GM12878 (cell line): Measurements from ENCODE around the gene BICD1. TPM values are rescaled to one million over a fixed set of nuclear protein-coding genes. Genes with fewer than 3 reads are reported as not detected.

Experiments
- ATAC-seq: fragments of 200-7000 bp; cut with Tn5 transposase; 3 replicates; pipeline ENCODE4 v1.9.1; 2020; ENCODE audit warnings: mild to moderate bottlenecking, moderate library complexity
- BruUV-seq: library from RNA; stranded (reverse); fragments of 400-500 nt; replicated peaks from 2 replicates; lab custom pipeline; 2021; lab: Mats Ljungman, UMichigan
- CTCF ChIA-PET: fragments of 300-600 bp; sonication (Branson Sonifier 250); formaldehyde crosslinking; extraction: SDS; loops from one replicate; lab custom pipeline; 2021; ENCODE audit warnings: inconsistent platforms; lab: Yijun Ruan, JAX
- POLR2A ChIA-PET: fragments of 350-600 bp; formaldehyde crosslinking; extraction: SDS; loops from one replicate; lab custom pipeline; 2021; ENCODE audit warnings: inconsistent platforms; lab: Charles Lee
- RAD21 ChIA-PET: fragments of 300-600 bp; sonication (Branson Sonifier 250); formaldehyde crosslinking; loops from one replicate; lab custom pipeline; 2023; ENCODE audit warnings: antibody characterized with exemption; ENCODE audit not compliant: unreplicated experiment; lab: Charles Lee
- SMC1A ChIA-PET: fragments of 300-600 bp; sonication (Branson Sonifier 250); formaldehyde crosslinking; loops from one replicate; lab custom pipeline; 2023; ENCODE audit not compliant: unreplicated experiment, uncharacterized antibody; lab: Charles Lee
- DNase-seq: peaks from one replicate; pipeline ENCODE4 v3.0.0-alpha.2; 2011; ENCODE audit warnings: low read depth, low spot score
- FAIRE-seq: peaks from 3 replicates; lab custom pipeline; 2011; peaks lifted over from hg19 to GRCh38; lab: Jason Lieb, UNC
- H2AFZ ChIP-seq: 2 replicates; pipeline ENCODE4 v1.6.0; 2011; ENCODE audit warnings: low read depth, low read length, control low read depth; ENCODE audit not compliant: control insufficient read depth
- H3K27ac ChIP-seq: 2 replicates; pipeline ENCODE4 v1.5.1; 2011; ENCODE audit warnings: control low read depth; ENCODE audit not compliant: control insufficient read depth, insufficient read depth
- H3K27me3 ChIP-seq, 2 experiments: replicated peaks in 1 of 2; 2 replicates each; pipeline versions ENCODE4 v1.6.0 to v1.6.1; 2011; ENCODE audit warnings: low read length in 1 of 2; ENCODE audit not compliant: control insufficient read depth in 2 of 2, insufficient read depth in 2 of 2
- H3K36me3 ChIP-seq, 2 experiments: 2 replicates each; pipeline ENCODE4 v1.5.1; 2011; ENCODE audit warnings: low read length in 1 of 2; ENCODE audit not compliant: control insufficient read depth in 2 of 2, insufficient read depth in 2 of 2
- H3K4me1 ChIP-seq: 2 replicates; pipeline ENCODE4 v1.6.1; 2011; ENCODE audit warnings: mild to moderate bottlenecking, low read length, moderate library complexity, mixed read lengths; ENCODE audit not compliant: control insufficient read depth, insufficient read depth
- H3K4me2 ChIP-seq: 2 replicates; pipeline ENCODE4 v1.6.0; 2011; ENCODE audit warnings: control low read depth; ENCODE audit not compliant: control insufficient read depth, insufficient read depth
- H3K4me3 ChIP-seq: fragments of 200-600 bp; sonication (generic); 2 replicates; pipeline ENCODE4 v1.5.1; 2016
- H3K79me2 ChIP-seq: 2 replicates; pipeline ENCODE4 v1.6.0; 2011; ENCODE audit warnings: low read length; ENCODE audit not compliant: control insufficient read depth, insufficient read depth
- H3K9ac ChIP-seq: 2 replicates; pipeline ENCODE4 v1.8.0; 2011; ENCODE audit warnings: low read length, control low read depth, mixed read lengths; ENCODE audit not compliant: control insufficient read depth, insufficient read depth
- H3K9me3 ChIP-seq: replicated peaks from 3 replicates; pipeline ENCODE4 v1.5.1; 2011; ENCODE audit warnings: mild to moderate bottlenecking, low read length; ENCODE audit not compliant: control insufficient read depth, insufficient read depth
- H4K20me1 ChIP-seq: 2 replicates; pipeline ENCODE4 v1.6.0; 2011; ENCODE audit not compliant: control insufficient read depth, insufficient read depth
- BRCA1 ChIP-seq: IDR thresholded peaks from 2 replicates; pipeline ENCODE4 v1.6.1; 2011; ENCODE audit warnings: low read depth, low read length, improper control_type of control experiment
- CREB1 ChIP-seq: IDR thresholded peaks from 2 replicates; pipeline ENCODE4 v1.6.1; 2012; ENCODE audit warnings: low read depth, mild to moderate bottlenecking, inconsistent platforms
- ESRRA ChIP-seq: IDR thresholded peaks from 2 replicates; pipeline ENCODE4 v1.6.1; 2012; ENCODE audit warnings: mild to moderate bottlenecking, low read length, improper control_type of control experiment
- JUND ChIP-seq: IDR thresholded peaks from 2 replicates; pipeline ENCODE4 v1.6.1; 2012; ENCODE audit warnings: low read depth, mild to moderate bottlenecking, low read length, improper control_type of control experiment, moderate library complexity
- KDM1A ChIP-seq: fragments of 200-600 bp; sonication (generic); IDR thresholded peaks from 2 replicates; pipeline ENCODE4 v1.6.1; 2016; ENCODE audit warnings: borderline replicate concordance
- MYB ChIP-seq: fragments of 150-350 bp; IDR thresholded peaks from 2 replicates; pipeline ENCODE4 v1.6.1; 2014; ENCODE audit warnings: mild to moderate bottlenecking, low read depth, low read length, borderline replicate concordance
- NFYA ChIP-seq: IDR thresholded peaks from 2 replicates; pipeline ENCODE4 v1.6.1; 2011; ENCODE audit warnings: low read depth, mild to moderate bottlenecking, low read length, improper control_type of control experiment, borderline replicate concordance
- POLR2A ChIP-seq: IDR thresholded peaks from 2 replicates; pipeline ENCODE4 v1.6.1; 2011; ENCODE audit warnings: low read depth, mild to moderate bottlenecking, low read length
- POLR2AphosphoS5 ChIP-seq: IDR thresholded peaks from 2 replicates; pipeline ENCODE4 v1.6.1; 2011; ENCODE audit warnings: mild to moderate bottlenecking, low read length, inconsistent platforms
- ZNF207 ChIP-seq: fragments of 450-650 bp; IDR thresholded peaks from 2 replicates; pipeline ENCODE4 v1.6.1; 2014; ENCODE audit warnings: antibody characterized with exemption, mild to moderate bottlenecking, borderline replicate concordance
- ZNF217 ChIP-seq: fragments of 450-650 bp; IDR thresholded peaks from 2 replicates; pipeline ENCODE4 v1.6.1; 2017; ENCODE audit warnings: antibody characterized with exemption, mild to moderate bottlenecking
- ZNF384 ChIP-seq: IDR thresholded peaks from 2 replicates; pipeline ENCODE4 v1.6.1; 2012; ENCODE audit warnings: low read depth, mild to moderate bottlenecking, low read length, improper control_type of control experiment, borderline replicate concordance
- ZNF622 ChIP-seq: fragments of 450-650 bp; IDR thresholded peaks from 2 replicates; pipeline ENCODE4 v1.6.1; 2017; ENCODE audit warnings: mild to moderate bottlenecking, inconsistent platforms
- WGBS: methylation state at CpG from one replicate; pipeline ENCODE4 v1.1.6; 2016; ENCODE audit warnings: low lambda C conversion rate; ENCODE audit not compliant: insufficient replicate concordance, insufficient coverage; ENCODE audit errors: missing lambda C conversion rate; 5-methylcytosine and 5-hydroxymethylcytosine counted together
- in situ Hi-C: fragments of 300-500 bp; cut with MboI; formaldehyde crosslinking; loops from 9 replicates; pipeline ENCODE4 v1.14.3; 2018; ENCODE audit warnings: mixed read lengths
- intact Hi-C: fragments of 100-400 bp; cut with micrococcal nuclease; formaldehyde crosslinking; loops from one replicate; pipeline ENCODE4 v1.14.2; 2022; ENCODE audit not compliant: unreplicated experiment
- polyA plus RNA-seq, 11 experiments: library from polyadenylated mRNA; depleted of rRNA in 4 of 11; unstranded in 6 of 11; stranded (reverse) in 5 of 11; fragments of >200 nt; fragmentation: Nextera tagmentation in 4 of 11; fragmentation: Illumina TruSeq in 1 of 11; extraction: Ambion mirVana in 4 of 11; extraction: Trizol in 1 of 11; gene quantifications; 1 replicate in 1 of 11; 2 replicates in 10 of 11; pipeline versions ENCODE4 v1.2.1 to v1.2.3, GENCODE V29; 2011 to 2016; ENCODE audit warnings: inconsistent platforms in 2 of 11, missing spikeins in 2 of 11, low read depth in 1 of 11
- total RNA-seq, 4 experiments: library from RNA; depleted of rRNA in 3 of 4; stranded (reverse); fragments of >200 nt in 3 of 4; fragmentation: Illumina TruSeq in 1 of 4; extraction: Trizol in 1 of 4; gene quantifications; 2 replicates each; pipeline versions ENCODE4 v1.2.1 to v1.2.3, GENCODE V29; 2013 to 2021
- TF ChIP-seq, protein P1 (sequence below): fragments of 150-350 bp; IDR thresholded peaks from 2 replicates; pipeline ENCODE4 v1.6.1; 2014; ENCODE audit warnings: mild to moderate bottlenecking, low read depth, low read length
- TF ChIP-seq, protein P2 (sequence below): IDR thresholded peaks from 2 replicates; pipeline ENCODE4 v1.6.1; 2012; ENCODE audit warnings: low read depth, low read length, improper control_type of control experiment
- TF ChIP-seq, protein P3 (sequence below): fragments of 450-650 bp; IDR thresholded peaks from 2 replicates; pipeline ENCODE4 v1.6.1; 2017; ENCODE audit warnings: borderline replicate concordance
- TF ChIP-seq, protein P4 (sequence below): fragments of 450-650 bp; IDR thresholded peaks from 2 replicates; pipeline ENCODE4 v1.6.1; 2016; ENCODE audit warnings: mild to moderate bottlenecking, moderate library complexity, borderline replicate concordance

BICD1 gene
- total and polyA plus RNA-seq, 10 of the 15 experiments (the other 5 are each of a cell fraction or from before 2014, with no cell fraction given): 4.7 to 32.5 (median 14.4) TPM

DNA sequence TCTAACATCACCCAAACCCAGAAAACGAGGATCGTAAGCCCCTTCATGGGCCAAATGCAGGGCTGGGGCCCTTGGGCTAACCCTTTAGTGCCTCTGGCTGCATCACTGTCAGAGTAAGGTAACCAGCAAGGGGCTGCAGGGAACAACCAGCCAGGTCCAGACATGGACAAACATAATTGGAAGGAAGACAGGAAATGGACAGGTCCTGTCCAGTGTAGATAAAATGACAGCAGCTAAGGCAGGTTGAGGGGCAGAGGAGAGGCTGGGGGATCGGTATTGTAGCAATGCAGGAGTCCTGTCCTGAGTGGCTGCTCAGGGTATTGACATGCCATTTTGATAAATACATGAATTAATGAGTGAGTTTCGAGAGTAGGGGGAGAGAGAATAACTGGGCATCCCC, 29.8 kb downstream of the BICD1 start (continued):
- TF ChIP-seq, protein P1, sequence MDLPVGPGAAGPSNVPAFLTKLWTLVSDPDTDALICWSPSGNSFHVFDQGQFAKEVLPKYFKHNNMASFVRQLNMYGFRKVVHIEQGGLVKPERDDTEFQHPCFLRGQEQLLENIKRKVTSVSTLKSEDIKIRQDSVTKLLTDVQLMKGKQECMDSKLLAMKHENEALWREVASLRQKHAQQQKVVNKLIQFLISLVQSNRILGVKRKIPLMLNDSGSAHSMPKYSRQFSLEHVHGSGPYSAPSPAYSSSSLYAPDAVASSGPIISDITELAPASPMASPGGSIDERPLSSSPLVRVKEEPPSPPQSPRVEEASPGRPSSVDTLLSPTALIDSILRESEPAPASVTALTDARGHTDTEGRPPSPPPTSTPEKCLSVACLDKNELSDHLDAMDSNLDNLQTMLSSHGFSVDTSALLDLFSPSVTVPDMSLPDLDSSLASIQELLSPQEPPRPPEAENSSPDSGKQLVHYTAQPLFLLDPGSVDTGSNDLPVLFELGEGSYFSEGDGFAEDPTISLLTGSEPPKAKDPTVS: no peak
- TF ChIP-seq ESRRA: no peak
- TF ChIP-seq, protein P2, sequence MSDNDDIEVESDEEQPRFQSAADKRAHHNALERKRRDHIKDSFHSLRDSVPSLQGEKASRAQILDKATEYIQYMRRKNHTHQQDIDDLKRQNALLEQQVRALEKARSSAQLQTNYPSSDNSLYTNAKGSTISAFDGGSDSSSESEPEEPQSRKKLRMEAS: no peak
- TF ChIP-seq KDM1A: no peak
- TF ChIP-seq MYB: no peak
- TF ChIP-seq JUND: no peak
- no peak for TF ChIP-seq NFYA
- TF ChIP-seq POLR2A: no peak

DNA sequence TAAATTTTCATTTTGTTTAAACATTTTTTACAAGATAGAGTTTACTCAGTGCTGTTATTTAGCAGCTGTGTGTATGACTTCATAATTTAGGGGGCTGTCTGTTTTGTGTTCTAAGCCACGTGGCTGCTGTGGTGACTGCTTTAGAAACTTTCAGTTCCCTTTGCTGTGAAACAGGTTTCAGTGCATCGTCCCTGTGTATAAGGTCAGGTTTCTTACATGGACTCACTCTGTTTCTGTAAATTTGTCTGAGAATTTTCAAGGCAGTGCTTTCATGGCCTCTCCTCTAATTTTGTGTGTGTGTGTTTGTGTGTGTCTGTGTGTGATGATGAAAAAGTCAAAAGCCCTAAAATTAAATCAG, 32.4 kb downstream of the BICD1 start:
- peak; percentile 87 for FAIRE-seq
- ChIA-PET CTCF (interaction anchor here (0.9 to 2.3 kb wide), 6 partner anchors 31 to 617 kb away, joined by 3 to 7 read pairs (median 4); no protein-coding TSS in a partner anchor), POLR2A (interaction anchor here (0.6 to 2.9 kb wide), 4 partner anchors 21 to 535 kb away, joined by 3 to 15 read pairs (median 6); partner anchors contain the start of gene BICD1), SMC1A (interaction anchor here (0.7 to 2.4 kb wide), 11 partner anchors 11 to 390 kb away, joined by 3 to 10 read pairs (median 3); no protein-coding TSS in a partner anchor), RAD21 (interaction anchor here (0.8 to 3.3 kb wide), 9 partner anchors 32 to 486 kb away, joined by 3 to 21 read pairs (median 3); partner anchors contain the start of gene BICD1)
- Histone ChIP-seq H3K27ac (peak overlapping the region; percentile 98), H3K9me3 (no peaks in the 10 kb centered on the region), H3K4me2 (peak overlapping the region; percentile 96), H3K79me2 (peaks cover 9% of the 10 kb centered on the region), H3K27me3 (no peaks in the 10 kb centered on the region), H3K4me1 (peaks cover 23% of the 10 kb centered on the region), H4K20me1 (no peaks in the 10 kb centered on the region), H2AFZ (peak overlapping the region; percentile 40), H3K9ac (peak overlapping the region; percentile 94), H3K4me3 (peak overlapping the region; percentile 71; the same call in 1 of the 2 replicates), H3K36me3 (no peaks in the 10 kb centered on the region)
- no TSS peak for BruUV-seq
- in situ Hi-C loops: no loop called here
- DNase-seq: peak; percentile 92
- intact Hi-C loops: loop anchor here (1.0 to 10.0 kb wide), 6 partner anchors 28 to 457 kb away; no protein-coding TSS in a partner anchor
- ATAC-seq: peak; percentile 94
- WGBS: 0% methylated on average over 2 of the region's 2 CpGs
- TF ChIP-seq BRCA1 (no peak), POLR2AphosphoS5 (peak; percentile 92), CREB1 (peak; percentile 85), ZNF207 (no peak), ZNF622 (no peak), ZNF217 (no peak), ZNF384 (no peak)
- TF ChIP-seq, protein P3, sequence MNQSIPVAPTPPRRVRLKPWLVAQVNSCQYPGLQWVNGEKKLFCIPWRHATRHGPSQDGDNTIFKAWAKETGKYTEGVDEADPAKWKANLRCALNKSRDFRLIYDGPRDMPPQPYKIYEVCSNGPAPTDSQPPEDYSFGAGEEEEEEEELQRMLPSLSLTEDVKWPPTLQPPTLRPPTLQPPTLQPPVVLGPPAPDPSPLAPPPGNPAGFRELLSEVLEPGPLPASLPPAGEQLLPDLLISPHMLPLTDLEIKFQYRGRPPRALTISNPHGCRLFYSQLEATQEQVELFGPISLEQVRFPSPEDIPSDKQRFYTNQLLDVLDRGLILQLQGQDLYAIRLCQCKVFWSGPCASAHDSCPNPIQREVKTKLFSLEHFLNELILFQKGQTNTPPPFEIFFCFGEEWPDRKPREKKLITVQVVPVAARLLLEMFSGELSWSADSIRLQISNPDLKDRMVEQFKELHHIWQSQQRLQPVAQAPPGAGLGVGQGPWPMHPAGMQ: no peak
- TF ChIP-seq, protein P4, sequence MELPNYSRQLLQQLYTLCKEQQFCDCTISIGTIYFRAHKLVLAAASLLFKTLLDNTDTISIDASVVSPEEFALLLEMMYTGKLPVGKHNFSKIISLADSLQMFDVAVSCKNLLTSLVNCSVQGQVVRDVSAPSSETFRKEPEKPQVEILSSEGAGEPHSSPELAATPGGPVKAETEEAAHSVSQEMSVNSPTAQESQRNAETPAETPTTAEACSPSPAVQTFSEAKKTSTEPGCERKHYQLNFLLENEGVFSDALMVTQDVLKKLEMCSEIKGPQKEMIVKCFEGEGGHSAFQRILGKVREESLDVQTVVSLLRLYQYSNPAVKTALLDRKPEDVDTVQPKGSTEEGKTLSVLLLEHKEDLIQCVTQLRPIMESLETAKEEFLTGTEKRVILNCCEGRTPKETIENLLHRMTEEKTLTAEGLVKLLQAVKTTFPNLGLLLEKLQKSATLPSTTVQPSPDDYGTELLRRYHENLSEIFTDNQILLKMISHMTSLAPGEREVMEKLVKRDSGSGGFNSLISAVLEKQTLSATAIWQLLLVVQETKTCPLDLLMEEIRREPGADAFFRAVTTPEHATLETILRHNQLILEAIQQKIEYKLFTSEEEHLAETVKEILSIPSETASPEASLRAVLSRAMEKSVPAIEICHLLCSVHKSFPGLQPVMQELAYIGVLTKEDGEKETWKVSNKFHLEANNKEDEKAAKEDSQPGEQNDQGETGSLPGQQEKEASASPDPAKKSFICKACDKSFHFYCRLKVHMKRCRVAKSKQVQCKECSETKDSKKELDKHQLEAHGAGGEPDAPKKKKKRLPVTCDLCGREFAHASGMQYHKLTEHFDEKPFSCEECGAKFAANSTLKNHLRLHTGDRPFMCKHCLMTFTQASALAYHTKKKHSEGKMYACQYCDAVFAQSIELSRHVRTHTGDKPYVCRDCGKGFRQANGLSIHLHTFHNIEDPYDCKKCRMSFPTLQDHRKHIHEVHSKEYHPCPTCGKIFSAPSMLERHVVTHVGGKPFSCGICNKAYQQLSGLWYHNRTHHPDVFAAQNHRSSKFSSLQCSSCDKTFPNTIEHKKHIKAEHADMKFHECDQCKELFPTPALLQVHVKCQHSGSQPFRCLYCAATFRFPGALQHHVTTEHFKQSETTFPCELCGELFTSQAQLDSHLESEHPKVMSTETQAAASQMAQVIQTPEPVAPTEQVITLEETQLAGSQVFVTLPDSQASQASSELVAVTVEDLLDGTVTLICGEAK: no peak
